DND-41 (cell line): ENCODE measurements around the gene LRRC4B.
A peak's percentile ranks its signal among the peaks of the same experiment; 100 is the strongest.

Source experiments
- ATAC-seq: fragments of 200-7000 bp; cut with Tn5 transposase; 3 replicates; pipeline ENCODE4 v1.9.1; 2021; ENCODE audit warnings: low read depth; ENCODE audit not compliant: insufficient read depth
- DNase-seq: peaks from one replicate; pipeline ENCODE4 v3.0.0-alpha.2; 2020
- H2AFZ ChIP-seq: 2 replicates; pipeline ENCODE4 v1.6.0; 2012; ENCODE audit warnings: low read depth, low read length
- H3K27ac ChIP-seq: 2 replicates; pipeline ENCODE4 v1.5.1; 2012; ENCODE audit warnings: low read length, inconsistent platforms
- H3K27me3 ChIP-seq: fragments of 200-600 bp; sonication (generic); 2 replicates; pipeline ENCODE4 v1.6.0; 2012; ENCODE audit warnings: low read length, mild to moderate bottlenecking, inconsistent platforms; ENCODE audit not compliant: insufficient read depth, poor library complexity
- H3K36me3 ChIP-seq: 2 replicates; pipeline ENCODE4 v1.5.1; 2012; ENCODE audit warnings: low read length, inconsistent platforms; ENCODE audit not compliant: insufficient read depth
- H3K4me1 ChIP-seq: 2 replicates; pipeline ENCODE4 v1.5.1; 2012; ENCODE audit warnings: mild to moderate bottlenecking, low read length; ENCODE audit not compliant: insufficient read depth
- H3K4me2 ChIP-seq: 2 replicates; pipeline ENCODE4 v1.6.0; 2012; ENCODE audit warnings: mild to moderate bottlenecking, moderate library complexity, low read length, inconsistent platforms; ENCODE audit not compliant: insufficient read depth
- H3K4me3 ChIP-seq, 2 experiments: fragments of 200-600 bp in 1 of 2; shearing (Covaris generic) in 1 of 2; 2 replicates each; pipeline ENCODE4 v1.5.1; 2012 to 2016; ENCODE audit warnings: inconsistent platforms in 2 of 2, low read length in 2 of 2, mild to moderate bottlenecking in 2 of 2, low read depth in 1 of 2, moderate library complexity in 1 of 2
- H3K79me2 ChIP-seq: 2 replicates; pipeline ENCODE4 v1.6.0; 2012; ENCODE audit warnings: low read length, inconsistent platforms; ENCODE audit not compliant: insufficient read depth
- H3K9ac ChIP-seq: 2 replicates; pipeline ENCODE4 v1.6.0; 2012; ENCODE audit warnings: low read depth, mild to moderate bottlenecking, inconsistent platforms, low read length, moderate library complexity
- H3K9me3 ChIP-seq: 2 replicates; pipeline ENCODE4 v1.5.1; 2012; ENCODE audit warnings: low read length, moderate library complexity, mild to moderate bottlenecking, inconsistent platforms; ENCODE audit not compliant: insufficient read depth, severe bottlenecking
- H4K20me1 ChIP-seq: 2 replicates; pipeline ENCODE4 v1.6.0; 2012; ENCODE audit warnings: low read length; ENCODE audit not compliant: insufficient read depth
- CTCF ChIP-seq: IDR thresholded peaks from 2 replicates; pipeline ENCODE4 v1.5.1; 2012; ENCODE audit warnings: borderline replicate concordance, low read length, moderate library complexity, mild to moderate bottlenecking; ENCODE audit not compliant: poor library complexity, severe bottlenecking; ENCODE audit errors: extremely low read depth
- EZH2 ChIP-seq: IDR thresholded peaks from 3 replicates; pipeline ENCODE4 v1.6.1; 2012; ENCODE audit warnings: borderline replicate concordance, low read depth, mild to moderate bottlenecking, moderate library complexity, low read length, inconsistent platforms; ENCODE audit not compliant: severe bottlenecking

LRRC4B gene

GRCh38 chr19:50546527-50547221 lies 21.6 kb downstream of the LRRC4B start:
- no peak for ATAC-seq
- Histone ChIP-seq H3K9me3 (no peaks in the 10 kb centered on the region), H3K9ac (no peak overlapping the region), H3K27me3 (no peaks in the 10 kb centered on the region), H3K27ac (no peak overlapping the region), H3K79me2 (no peaks in the 10 kb centered on the region), H3K4me3 (no peak overlapping the region), H2AFZ (no peak overlapping the region), H3K4me2 (no peak overlapping the region), H3K4me1 (no peaks in the 10 kb centered on the region), H4K20me1 (no peaks in the 10 kb centered on the region), H3K36me3 (no peaks in the 10 kb centered on the region)
- TF ChIP-seq CTCF, result no peak
- TF ChIP-seq EZH2, result no peak
- no peak for DNase-seq

GRCh38 chr19:50542943-50543342 lies 25.3 kb downstream of the LRRC4B start:
- no peaks in the 10 kb centered on the region for H3K79me2 ChIP-seq
- DNase-seq (no peak), ATAC-seq (no peak)
- H3K4me1 ChIP-seq, result no peaks in the 10 kb centered on the region
- no peak overlapping the region for H3K27ac ChIP-seq
- no peak overlapping the region for H3K4me3 ChIP-seq
- H4K20me1 ChIP-seq, result no peaks in the 10 kb centered on the region
- no peaks in the 10 kb centered on the region for H3K9me3 ChIP-seq
- H3K27me3 ChIP-seq, result no peaks in the 10 kb centered on the region
- no peak for TF ChIP-seq EZH2
- no peak for TF ChIP-seq CTCF
- no peak overlapping the region for H3K4me2 ChIP-seq
- no peak overlapping the region for H3K9ac ChIP-seq
- H2AFZ ChIP-seq, result no peak overlapping the region
- H3K36me3 ChIP-seq, result no peaks in the 10 kb centered on the region

GRCh38 chr19:50537769-50538230 lies 30.4 kb downstream of the LRRC4B start:
- H4K20me1 ChIP-seq, result no peaks in the 10 kb centered on the region
- no peak overlapping the region for H3K9ac ChIP-seq
- no peaks in the 10 kb centered on the region for H3K4me1 ChIP-seq
- no peaks in the 10 kb centered on the region for H3K36me3 ChIP-seq
- H3K4me2 ChIP-seq, result no peak overlapping the region
- DNase-seq (peak; percentile 16), ATAC-seq (no peak)
- no peak overlapping the region for H3K4me3 ChIP-seq
- H2AFZ ChIP-seq, result no peak overlapping the region
- H3K9me3 ChIP-seq, result peaks cover 4% of the 10 kb centered on the region
- H3K27ac ChIP-seq, result no peak overlapping the region
- H3K79me2 ChIP-seq, result no peaks in the 10 kb centered on the region
- TF ChIP-seq EZH2 (no peak), CTCF (peak; percentile 50)
- no peaks in the 10 kb centered on the region for H3K27me3 ChIP-seq
